Activated CD4-positive, alpha-beta memory T cell treated with anti-CD3 and anti-CD28 coated beads for 36 hours (primary cell): ENCODE data around the gene B3GALT4. TPM values are rescaled to one million over a fixed set of nuclear protein-coding genes. Genes with fewer than 3 reads are reported as not detected.
"Not testable (repeated sequence)": the region's sequence is repeated elsewhere in the genome, so short reads cannot be mapped to it uniquely, and the experiment has no call there.

Experiments used
- CTCF ChIA-PET: fragments of 350-600 bp; sonication (Branson Sonifier 250); formaldehyde crosslinking; loops from one replicate; lab custom pipeline; 2021; ENCODE audit warnings: antibody characterized with exemption, inconsistent platforms; lab: Charles Lee
- POLR2A ChIA-PET: fragments of 350-600 bp; sonication (Branson Sonifier 250); formaldehyde crosslinking; loops from one replicate; lab custom pipeline; 2021; ENCODE audit warnings: antibody characterized with exemption; lab: Charles Lee
- DNase-seq: peaks from one replicate; pipeline ENCODE4 v3.0.0-alpha.2; 2020
- H3K27ac Mint-ChIP-seq: one replicate; pipeline ENCODE4 v1.8.0; 2021; ENCODE audit warnings: mixed read lengths
- H3K27me3 Mint-ChIP-seq: one replicate; pipeline ENCODE4 v1.8.0; 2021; ENCODE audit warnings: mixed read lengths
- H3K36me3 Mint-ChIP-seq: one replicate; pipeline ENCODE4 v1.8.0; 2021; ENCODE audit warnings: mixed read lengths
- H3K4me1 Mint-ChIP-seq: one replicate; pipeline ENCODE4 v1.8.0; 2021; ENCODE audit warnings: low read depth, mixed read lengths
- H3K4me3 Mint-ChIP-seq: one replicate; pipeline ENCODE4 v1.8.0; 2021; ENCODE audit warnings: mild to moderate bottlenecking, mixed read lengths
- H3K9me3 Mint-ChIP-seq: one replicate; pipeline ENCODE4 v1.8.0; 2021; ENCODE audit warnings: mixed read lengths
- intact Hi-C: fragments of 100-400 bp; cut with micrococcal nuclease; formaldehyde crosslinking; loops from one replicate; pipeline ENCODE4 v1.15.1; 2023
- total RNA-seq, 2 experiments: library from RNA; stranded (reverse); gene quantifications; one replicate each; pipeline ENCODE4 v1.2.3, GENCODE V29; 2021

The B3GALT4 gene
- total RNA-seq, 2 experiments from 2014 or later: 5.9 to 6.7 TPM

- Mint-ChIP-seq H3K9me3 (no peaks in the 10 kb centered on the region), H3K27ac (no peak overlapping the region), H3K4me1 (peaks cover 35% of the 10 kb centered on the region), H3K4me3 (no peak overlapping the region), H3K27me3 (no peaks in the 10 kb centered on the region), H3K36me3 (peaks cover 29% of the 10 kb centered on the region)
- intact Hi-C loops: loop anchor here (10.0 kb wide), 1 partner anchor 296 kb away; no protein-coding TSS in a partner anchor
- CTCF ChIA-PET: interaction anchor here (3.0 to 3.4 kb wide), 2 partner anchors 18 to 31 kb away, joined by 9 to 31 read pairs; partner anchors contain the start of gene RGL2
- POLR2A ChIA-PET: interaction anchor here (4.9 kb wide), 1 partner anchor 10 kb away, joined by 40 read pairs; the partner anchor contains the start of genes PFDN6 and WDR46
- no peak for DNase-seq
These were observed 2.4 kb downstream of the B3GALT4 start for GRCh38 chr6:33279257-33279695.

- Mint-ChIP-seq H3K9me3 (no peaks in the 10 kb centered on the region), H3K27me3 (no peaks in the 10 kb centered on the region), H3K36me3 (peaks cover 23% of the 10 kb centered on the region), H3K27ac (no peak overlapping the region), H3K4me1 (peaks cover 28% of the 10 kb centered on the region), H3K4me3 (no peak overlapping the region)
- intact Hi-C loops: loop anchor here (10.0 kb wide), 1 partner anchor 295 kb away; no protein-coding TSS in a partner anchor
- ChIA-PET POLR2A (no interaction called here), CTCF (no interaction called here)
- no peak for DNase-seq
These were observed 3.1 kb downstream of the B3GALT4 start for GRCh38 chr6:33279971-33280511.

GRCh38 chr6:33280539-33280938 is 3.6 kb downstream of the B3GALT4 start:
- Mint-ChIP-seq H3K36me3 (peaks cover 18% of the 10 kb centered on the region), H3K9me3 (no peaks in the 10 kb centered on the region), H3K27ac (peak overlapping the region; percentile 59), H3K4me1 (peaks cover 23% of the 10 kb centered on the region), H3K27me3 (no peaks in the 10 kb centered on the region), H3K4me3 (no peak overlapping the region)
- ChIA-PET POLR2A (no interaction called here), CTCF (interaction anchor here (0.8 kb wide), 2 partner anchors 19 to 21 kb away, joined by 3 to 4 read pairs; no protein-coding TSS in a partner anchor)
- intact Hi-C loops: no loop called here
- DNase-seq: no peak

GRCh38 chr6:33285214-33285613 is 8.3 kb downstream of the B3GALT4 start:
- H3K27ac Mint-ChIP-seq, H3K27me3 Mint-ChIP-seq, H3K4me3 Mint-ChIP-seq, POLR2A ChIA-PET, intact Hi-C loops, DNase-seq, H3K9me3 Mint-ChIP-seq, CTCF ChIA-PET: not testable (repeated sequence)
- Mint-ChIP-seq H3K36me3 (peaks cover 21% of the 10 kb centered on the region), H3K4me1 (peaks cover 28% of the 10 kb centered on the region)

- Mint-ChIP-seq H3K27ac (peak overlapping the region; percentile 11), H3K4me1 (peaks cover 41% of the 10 kb centered on the region), H3K9me3 (no peaks in the 10 kb centered on the region), H3K27me3 (no peaks in the 10 kb centered on the region), H3K4me3 (peak overlapping the region; percentile 98), H3K36me3 (peaks cover 24% of the 10 kb centered on the region)
- ChIA-PET CTCF (interaction anchor here (0.6 to 4.9 kb wide), 5 partner anchors 10 to 343 kb away, joined by 3 to 37 read pairs (median 4); partner anchors contain the start of genes B3GALT4 and RGL2), POLR2A (interaction anchor here (0.6 to 1.0 kb wide), 3 partner anchors 9 to 310 kb away, joined by 3 read pairs; partner anchors contain the start of gene B3GALT4)
- intact Hi-C loops: no loop called here
- no peak for DNase-seq
These were observed 10.3 kb downstream of the B3GALT4 start for GRCh38 chr6:33286946-33287914.

GRCh38 chr6:33288141-33288920 is 11.4 kb downstream of the B3GALT4 start:
- peak overlapping the region; percentile 98 for H3K4me3 Mint-ChIP-seq
- H3K27ac Mint-ChIP-seq: peak overlapping the region; percentile 80
- no peaks in the 10 kb centered on the region for H3K27me3 Mint-ChIP-seq
- ChIA-PET CTCF (interaction anchor here (0.9 to 4.9 kb wide), 5 partner anchors 11 to 102 kb away, joined by 3 to 37 read pairs (median 6); partner anchors contain the start of genes B3GALT4 and RGL2), POLR2A (interaction anchor here (0.7 to 3.7 kb wide), 7 partner anchors 10 to 317 kb away, joined by 3 to 40 read pairs (median 12); partner anchors contain the start of genes B3GALT4, RGL2, RPS18 and TAPBP)
- intact Hi-C loops: no loop called here
- peaks cover 27% of the 10 kb centered on the region for H3K36me3 Mint-ChIP-seq
- no peak for DNase-seq
- no peaks in the 10 kb centered on the region for H3K9me3 Mint-ChIP-seq
- H3K4me1 Mint-ChIP-seq: peaks cover 41% of the 10 kb centered on the region

- Mint-ChIP-seq H3K4me1 (peaks cover 41% of the 10 kb centered on the region), H3K9me3 (no peaks in the 10 kb centered on the region), H3K27me3 (no peaks in the 10 kb centered on the region), H3K27ac (peak within 1 kb of the TSS; percentile 80), H3K36me3 (peaks cover 27% of the 10 kb centered on the region), H3K4me3 (peak within 1 kb of the TSS; percentile 98)
- intact Hi-C loops: loop anchor here (1.0 kb wide), 5 partner anchors 10 to 40 kb away; partner anchors contain the start of genes B3GALT4 and VPS52
- POLR2A ChIA-PET: interaction anchor here (0.7 to 3.7 kb wide), 7 partner anchors 9 to 317 kb away, joined by 3 to 40 read pairs (median 12); partner anchors contain the start of genes B3GALT4, RGL2, RPS18 and TAPBP
- CTCF ChIA-PET: interaction anchor here (1.3 to 4.9 kb wide), 5 partner anchors 10 to 102 kb away, joined by 4 to 37 read pairs (median 6); partner anchors contain the start of genes B3GALT4, RGL2, RPS18 and VPS52
- DNase-seq: peak; percentile 89
These were observed 12.2 kb downstream of the B3GALT4 start, which contains the start of the genes PFDN6 and WDR46 for GRCh38 chr6:33288921-33289783. TSS of gene PFDN6 (plus strand) at chr6:33289601. CDS start at chr6:33289857, 256 bp downstream. TSS of gene WDR46 (minus strand) at chr6:33289239. CDS start at chr6:33289170, 69 bp downstream.

- peak overlapping the region; percentile 98 for H3K4me3 Mint-ChIP-seq
- no peaks in the 10 kb centered on the region for H3K9me3 Mint-ChIP-seq
- CTCF ChIA-PET: interaction anchor here (1.3 to 4.9 kb wide), 5 partner anchors 9 to 101 kb away, joined by 4 to 37 read pairs (median 6); partner anchors contain the start of genes B3GALT4, RGL2, RPS18 and VPS52
- H3K36me3 Mint-ChIP-seq: peaks cover 25% of the 10 kb centered on the region
- intact Hi-C loops: loop anchor here (1.0 kb wide), 5 partner anchors 9 to 41 kb away; partner anchors contain the start of genes B3GALT4 and VPS52
- H3K4me1 Mint-ChIP-seq: peaks cover 41% of the 10 kb centered on the region
- no peaks in the 10 kb centered on the region for H3K27me3 Mint-ChIP-seq
- no peak for DNase-seq
- H3K27ac Mint-ChIP-seq: peak overlapping the region; percentile 80
- POLR2A ChIA-PET: interaction anchor here (1.4 to 3.7 kb wide), 6 partner anchors 9 to 39 kb away, joined by 4 to 40 read pairs (median 18); partner anchors contain the start of genes B3GALT4, RGL2, RPS18 and TAPBP
These were observed 12.9 kb downstream of the B3GALT4 start for GRCh38 chr6:33289784-33290315.

- no peak for DNase-seq
- CTCF ChIA-PET: interaction anchor here (2.4 to 4.9 kb wide), 3 partner anchors 9 to 100 kb away, joined by 6 to 37 read pairs (median 18); partner anchors contain the start of genes B3GALT4 and RGL2
- peak overlapping the region; percentile 98 for H3K4me3 Mint-ChIP-seq
- peak overlapping the region; percentile 80 for H3K27ac Mint-ChIP-seq
- H3K4me1 Mint-ChIP-seq: peaks cover 41% of the 10 kb centered on the region
- intact Hi-C loops: no loop called here
- POLR2A ChIA-PET: interaction anchor here (0.6 to 3.7 kb wide), 5 partner anchors 8 to 246 kb away, joined by 3 to 40 read pairs (median 12); partner anchors contain the start of genes B3GALT4, RGL2 and TAPBP
- H3K9me3 Mint-ChIP-seq: no peaks in the 10 kb centered on the region
- H3K36me3 Mint-ChIP-seq: peaks cover 25% of the 10 kb centered on the region
- H3K27me3 Mint-ChIP-seq: no peaks in the 10 kb centered on the region
These were observed 13.5 kb downstream of the B3GALT4 start for GRCh38 chr6:33290459-33290858.
